Measurements from ENCODE around the gene RFX5.
A peak's percentile ranks its signal among the peaks of the same experiment; 100 is the strongest.
"Not testable (repeated sequence)": the region's sequence is repeated elsewhere in the genome, so short reads cannot be mapped to it uniquely, and the experiment has no call there.

Gene RFX5

DNA sequence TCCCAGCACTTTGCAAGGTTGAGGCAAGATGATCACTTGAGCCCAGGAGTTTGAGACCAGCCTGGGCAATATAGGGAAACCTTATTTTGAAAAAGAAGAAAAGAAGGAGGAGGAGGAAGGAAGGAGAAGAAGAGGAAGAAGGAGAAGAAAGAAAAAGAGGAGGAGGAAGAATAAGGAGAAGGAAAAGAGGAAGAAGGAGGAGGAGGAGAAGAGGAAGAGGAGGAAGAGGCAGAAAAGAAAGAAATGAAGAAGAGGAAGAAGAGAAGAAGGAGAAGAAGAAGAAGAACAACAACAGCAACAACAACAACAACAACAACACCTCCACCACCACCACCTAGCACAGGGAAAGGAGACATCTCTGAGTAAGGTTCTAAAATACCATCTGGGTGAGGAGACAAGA, 14.8 kb upstream of the RFX5 start:
- no peak for DNase-seq

- DNase-seq: no peak
Measured at GRCh38 chr1:151356696-151357095, 9.6 kb upstream of the RFX5 start.

GRCh38 chr1:151352021-151352718, 5.1 kb upstream of the RFX5 start:
- no peak for DNase-seq

- not testable (repeated sequence) for DNase-seq
Measured at GRCh38 chr1:151350323-151350722, 3.3 kb upstream of the RFX5 start.

DNA sequence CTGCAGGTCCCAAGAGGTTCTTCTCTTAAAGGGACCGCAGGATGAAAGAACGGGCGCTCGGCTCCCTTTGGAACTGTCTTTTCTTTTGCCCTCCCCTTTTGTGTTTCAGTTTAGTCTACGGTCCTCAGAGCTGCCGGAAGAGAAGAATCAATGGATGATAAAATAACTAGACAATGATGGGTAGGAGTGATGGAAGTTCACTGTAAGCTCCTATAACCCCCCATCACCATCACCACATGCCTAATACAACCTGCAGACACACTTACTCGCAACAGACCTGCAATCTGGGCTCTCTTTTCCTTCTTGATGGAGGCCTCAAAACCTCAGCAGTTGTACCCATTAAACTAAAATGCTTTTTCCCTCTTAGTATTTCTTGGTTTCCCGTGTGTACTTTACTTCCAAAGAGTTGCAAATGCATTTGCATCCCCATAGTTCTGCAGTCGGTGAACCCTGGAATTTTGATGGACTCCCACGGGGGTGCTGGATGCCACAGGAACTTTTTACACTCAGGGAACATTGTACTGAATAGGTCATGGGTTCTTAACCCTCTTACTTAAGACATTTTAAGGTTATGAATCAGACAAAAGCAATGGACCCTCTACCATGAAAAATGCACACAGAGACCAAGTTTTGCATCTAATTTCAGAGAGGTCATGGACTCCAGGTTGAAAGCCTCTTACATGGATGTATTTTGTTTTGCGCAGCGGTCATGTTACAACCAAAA, 633 bp upstream of the RFX5 start:
- no peak for DNase-seq

DNA sequence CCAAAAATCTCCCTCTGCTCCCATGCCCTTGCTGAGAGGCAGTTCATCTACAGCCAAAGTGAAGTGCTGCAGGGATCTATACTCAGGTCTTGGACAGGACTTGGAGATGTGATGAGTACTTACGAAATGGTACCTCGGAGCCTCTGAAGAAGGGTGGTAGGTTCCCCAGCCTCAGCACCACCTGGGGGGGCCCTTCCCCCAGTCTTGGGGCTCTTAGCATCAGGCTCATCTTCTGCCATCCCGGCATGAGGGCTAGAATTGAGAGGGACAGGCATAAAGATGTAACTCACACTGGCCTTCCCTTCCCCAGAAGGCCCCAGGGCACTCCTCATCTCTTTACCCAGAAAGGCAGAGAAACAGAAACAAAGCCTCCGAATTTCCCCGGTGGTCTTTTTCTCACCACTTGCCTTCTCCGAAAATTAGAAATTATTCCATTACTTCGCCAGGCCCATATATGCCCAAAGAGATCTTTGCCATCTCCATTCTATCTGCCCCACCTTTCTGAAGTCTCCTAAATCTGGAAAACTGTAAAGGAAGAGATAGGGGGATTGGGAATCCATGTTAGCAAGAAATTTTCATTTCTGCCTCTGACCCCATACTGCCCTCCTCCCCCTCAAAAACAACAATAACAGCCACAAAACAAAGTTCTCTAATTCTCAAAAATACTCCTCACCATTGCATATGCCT, 827 bp downstream of the RFX5 start:
- DNase-seq: peak; percentile 14

DNA sequence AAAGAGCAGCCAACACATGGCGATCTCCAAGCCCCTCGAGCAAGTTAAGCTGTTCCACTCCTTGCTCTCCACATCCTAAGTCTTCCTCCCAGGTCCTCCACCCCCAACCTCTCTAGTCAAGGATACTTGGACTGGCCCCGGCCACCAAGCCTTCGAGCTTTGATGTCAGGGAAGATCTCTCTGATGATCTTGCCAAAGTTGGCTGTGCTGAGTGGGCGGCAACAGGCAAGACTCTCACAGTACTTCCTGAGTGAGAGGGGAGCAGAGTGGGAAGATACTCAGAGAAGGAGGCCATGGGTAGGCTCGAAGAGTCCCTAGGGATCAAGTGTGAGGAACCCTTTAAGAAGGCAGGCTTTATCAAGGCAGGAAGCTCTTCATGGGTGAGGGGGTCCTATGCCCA, 2.8 kb downstream of the RFX5 start:
- no peak for DNase-seq

- DNase-seq: no peak
Measured at GRCh38 chr1:151343587-151343986, 3.5 kb downstream of the RFX5 start.

- no peak for DNase-seq
Measured at GRCh38 chr1:151342569-151342968, 4.5 kb downstream of the RFX5 start.

DNA sequence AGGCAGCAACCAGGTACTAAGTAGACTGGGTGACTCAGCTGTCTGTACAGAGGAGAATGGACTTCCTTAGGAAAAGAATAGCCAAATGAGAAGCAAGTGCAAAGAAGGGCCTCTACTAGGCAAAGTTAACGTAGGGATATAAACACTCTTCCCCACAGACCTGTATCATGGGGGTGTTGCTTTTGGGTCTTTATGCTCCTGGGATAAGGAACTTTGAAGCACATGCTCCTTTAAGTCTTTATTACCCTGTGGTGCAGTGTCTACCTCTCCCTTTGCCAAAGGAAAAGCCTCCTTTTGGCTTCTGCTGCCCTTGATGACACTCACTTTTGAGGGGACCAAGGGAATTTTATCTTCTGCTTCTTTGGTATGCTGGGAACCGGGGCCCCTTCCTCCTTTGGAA, 5.0 kb downstream of the RFX5 start:
- no peak for DNase-seq

DNA sequence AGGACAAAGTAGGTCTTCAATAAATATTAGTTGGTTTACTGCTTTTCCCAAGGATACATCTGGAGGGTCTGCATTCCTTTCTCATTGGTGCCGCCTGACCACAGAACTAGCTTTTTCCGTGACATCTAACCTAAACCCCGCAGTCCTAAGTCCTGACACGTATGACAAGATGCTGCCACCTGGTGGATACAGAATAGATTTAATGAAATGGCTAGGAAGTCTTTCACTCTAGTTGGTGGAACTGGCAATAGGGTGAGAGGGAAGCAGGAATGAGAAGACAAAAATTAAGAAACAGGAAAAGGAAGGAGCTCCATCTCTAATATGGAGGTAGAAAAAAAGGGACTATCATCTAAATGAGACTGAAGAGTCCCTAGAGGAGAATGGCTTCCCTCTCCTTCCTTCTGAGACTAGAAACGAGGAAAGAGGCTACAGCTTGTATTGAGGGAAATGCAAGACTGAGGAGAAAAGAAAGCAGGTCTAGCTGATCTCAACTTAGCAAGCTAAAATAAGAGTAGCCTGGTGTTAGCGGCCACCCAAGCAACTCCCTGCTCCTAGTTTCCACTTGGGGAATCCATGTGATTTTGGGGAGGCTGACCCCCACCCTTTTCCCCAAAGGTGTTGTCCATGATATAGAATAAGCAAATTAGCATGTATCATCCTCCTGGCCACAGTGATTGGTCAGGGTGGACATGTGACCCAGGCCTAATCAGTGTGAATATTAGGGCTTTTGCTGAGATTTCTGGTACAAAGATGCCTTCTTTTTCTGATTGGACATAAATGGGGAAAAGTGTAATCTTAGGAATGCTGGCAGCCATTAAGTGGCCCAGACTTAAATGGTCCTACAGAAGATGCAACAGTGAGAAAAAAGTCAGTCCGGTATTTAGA, 5.9 kb downstream of the RFX5 start:
- DNase-seq: peak; percentile 80

DNA sequence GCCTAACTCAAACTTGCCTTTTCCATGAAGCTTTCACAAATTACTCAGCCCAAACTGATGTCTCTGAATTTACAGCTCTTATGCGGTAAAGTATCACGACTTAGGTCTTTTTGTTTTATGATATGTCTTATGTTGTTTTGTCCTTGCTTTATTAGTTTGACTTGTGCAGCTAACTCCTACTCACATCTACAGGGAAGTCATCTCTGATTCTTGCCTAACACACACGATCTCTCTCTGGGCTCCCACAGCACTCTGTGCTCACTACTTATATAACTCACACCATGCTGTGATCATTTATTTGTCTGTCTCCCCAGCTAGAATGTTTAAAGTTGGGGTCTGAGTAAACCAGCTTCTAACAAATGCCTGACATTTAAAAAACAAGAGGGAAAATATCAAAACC, 10.5 kb downstream of the RFX5 start:
- no peak for DNase-seq

- DNase-seq: no peak
Measured at GRCh38 chr1:151334822-151335221, 12.2 kb downstream of the RFX5 start.

DNA sequence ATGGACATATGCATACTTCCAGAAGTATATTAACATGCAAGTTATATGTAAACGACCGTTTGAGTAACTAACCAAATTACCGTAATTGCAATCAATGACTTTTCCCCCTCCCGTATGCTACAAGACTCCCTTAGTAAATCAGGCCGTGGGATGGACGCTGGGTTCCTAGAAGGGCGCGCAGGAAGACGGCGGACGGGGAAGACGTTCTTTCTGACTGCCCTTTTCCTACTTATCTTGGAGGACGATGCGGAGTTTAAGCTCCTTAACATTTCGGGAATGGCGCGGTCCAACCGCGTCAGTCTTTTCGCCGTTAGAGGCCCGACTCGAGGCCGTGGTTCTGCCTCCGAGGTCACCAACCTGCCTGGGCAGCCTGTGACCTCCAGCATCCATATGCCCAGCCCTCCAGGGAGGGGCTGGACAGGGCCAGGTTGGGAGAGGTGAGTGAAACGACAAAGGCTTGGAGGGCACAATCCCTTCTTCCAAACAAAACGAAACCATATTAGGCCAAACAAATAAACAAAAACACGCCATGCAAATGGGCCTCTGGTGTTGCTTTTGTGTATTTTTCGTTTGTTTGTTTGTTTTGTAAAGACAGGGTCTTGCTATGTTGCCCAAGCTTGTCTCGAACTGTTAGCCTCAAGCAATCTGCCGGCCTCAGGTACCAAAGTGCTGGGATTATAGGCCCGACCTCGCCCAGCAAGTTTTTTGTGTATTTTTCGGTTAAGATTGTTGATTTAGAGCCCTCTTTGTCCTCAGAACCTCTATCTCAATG, 19.0 kb downstream of the RFX5 start:
- DNase-seq: no peak

DNA sequence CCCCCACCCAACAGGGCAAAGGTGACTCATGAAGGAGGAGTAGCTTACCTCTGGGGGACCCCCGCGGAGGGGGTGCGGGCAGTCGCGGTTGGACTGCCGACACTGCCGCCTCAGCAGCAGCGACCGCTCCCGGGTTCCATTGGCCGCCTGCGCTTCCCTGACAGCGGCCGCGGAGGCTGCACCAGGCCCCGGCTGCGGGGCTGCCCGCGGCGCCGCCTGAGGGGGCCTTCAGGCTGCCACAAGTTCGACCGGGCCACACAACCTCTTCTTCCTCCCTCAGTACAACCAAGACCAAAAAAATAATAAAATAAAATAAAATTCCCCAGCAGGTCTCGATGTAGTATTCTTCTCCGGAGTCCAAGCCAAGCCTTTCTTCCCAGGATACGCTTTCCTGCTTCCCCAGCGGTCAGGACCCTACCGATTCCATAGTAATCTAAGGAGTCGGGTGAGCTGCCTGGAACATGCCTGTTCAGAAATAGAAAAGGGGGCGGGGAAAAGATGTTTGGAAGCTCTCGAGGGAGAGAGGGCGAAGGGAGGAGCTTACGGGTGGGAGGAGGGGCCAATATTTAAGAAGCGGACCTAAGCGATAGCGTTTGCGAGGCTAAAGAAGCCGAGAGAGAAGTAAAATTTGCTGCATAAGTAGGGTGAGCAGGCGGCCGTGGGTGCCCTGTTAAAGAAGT, 19.7 kb downstream of the RFX5 start, which contains the start of gene PI4KB:
Gene PI4KB, minus strand, starts transcription at position 194 of the 680 bp plus-strand sequence. CDS start 10,935 bp downstream, outside the sequence.
- peak; percentile 97 for DNase-seq

DNA sequence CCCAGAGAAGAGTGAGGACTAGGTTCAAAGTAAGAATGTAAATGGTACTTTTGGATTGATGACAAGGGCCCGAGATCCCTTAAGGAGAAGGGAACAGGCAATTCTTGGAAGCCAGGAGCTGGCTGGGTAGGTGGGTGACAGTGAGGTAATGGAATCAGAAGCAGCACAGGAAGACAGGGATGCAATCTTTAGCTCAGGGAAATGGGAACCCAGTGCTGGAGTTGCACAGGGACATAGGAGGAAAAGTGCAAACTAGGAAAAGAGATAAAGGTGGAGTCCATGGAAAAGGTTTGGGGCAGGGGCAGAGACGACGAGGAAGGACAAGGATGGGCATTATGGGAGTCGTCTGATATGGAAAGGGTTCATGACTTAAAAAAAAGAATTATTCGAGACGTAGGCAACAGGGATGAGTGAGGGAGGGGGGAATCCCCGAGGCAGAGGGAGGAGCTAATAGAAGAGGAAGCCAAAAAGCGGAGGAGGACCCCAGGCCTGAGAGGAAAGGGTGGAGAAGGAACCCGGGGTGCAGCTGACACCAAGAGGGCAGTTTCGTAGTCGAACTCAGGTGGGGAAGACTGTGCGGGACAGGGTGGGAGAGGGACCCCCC, 20.3 kb downstream of the RFX5 start:
- peak; percentile 77 for DNase-seq

GRCh38 chr1:151325646-151326429, 21.2 kb downstream of the RFX5 start:
- DNase-seq: no peak

DNA sequence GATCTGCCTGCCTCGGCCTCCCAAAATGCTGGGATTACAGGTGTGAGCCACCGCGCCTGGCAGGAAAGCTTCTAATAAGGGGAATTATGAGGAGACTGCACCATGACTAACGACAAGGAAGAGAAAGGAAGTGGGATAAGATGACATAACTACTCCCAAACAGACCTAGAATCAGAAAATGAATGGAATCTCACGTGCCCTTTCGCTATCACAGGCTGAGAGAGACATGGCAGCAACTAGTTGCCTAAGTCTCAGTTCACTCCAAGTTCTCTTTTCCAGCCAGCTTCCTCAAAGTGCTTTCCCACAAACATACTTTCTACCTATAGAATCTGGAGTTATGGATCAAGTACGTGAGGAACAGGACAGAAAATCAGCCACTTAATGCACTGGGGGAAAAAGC, 21.8 kb downstream of the RFX5 start:
- DNase-seq: no peak

- no peak for DNase-seq
Measured at GRCh38 chr1:151324390-151324930, 22.6 kb downstream of the RFX5 start.

DNA sequence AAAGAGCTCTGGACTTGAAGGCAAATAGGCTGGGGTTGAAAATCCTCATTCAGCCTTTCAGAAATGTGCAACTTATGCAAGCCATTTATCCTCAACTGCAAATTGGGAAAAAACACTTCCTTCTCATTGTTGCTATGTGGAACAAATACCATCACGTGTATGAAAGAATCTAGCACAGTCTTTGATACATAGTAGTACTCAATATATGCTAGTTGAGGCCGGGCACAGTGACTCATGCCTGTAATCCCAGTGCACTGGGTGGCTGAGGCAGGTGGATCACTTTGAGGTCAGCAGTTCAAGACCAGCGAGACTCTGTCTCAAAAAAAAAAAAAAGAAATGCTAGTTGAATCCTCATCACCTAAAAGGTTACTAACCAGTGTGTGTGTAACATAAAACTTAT, 28.1 kb downstream of the RFX5 start:
- DNase-seq: no peak
